HepG2 (cell line): ENCODE results near the gene DYNC2H1. TPM values are rescaled to one million over a fixed set of nuclear protein-coding genes. Genes with fewer than 3 reads are reported as not detected.

ENCODE experiments used
- ATAC-seq: fragments of 200-7000 bp; cut with Tn5 transposase; 3 replicates; pipeline ENCODE4 v1.9.1; 2020; ENCODE audit warnings: mild to moderate bottlenecking, moderate library complexity
- BruUV-seq: library from RNA; stranded (reverse); fragments of 400-500 nt; replicated peaks from 2 replicates; lab custom pipeline; 2021; lab: Mats Ljungman, UMichigan
- CTCF ChIA-PET: fragments of 300-600 bp; formaldehyde crosslinking; extraction: SDS; loops from one replicate; lab custom pipeline; 2021; ENCODE audit warnings: low total read pairs, inconsistent platforms, low intra/inter-chr PET ratio; lab: Yijun Ruan, JAX
- POLR2A ChIA-PET: fragments of 350-600 bp; sonication (Branson Sonifier 250); formaldehyde crosslinking; loops from one replicate; lab custom pipeline; 2020; ENCODE audit warnings: antibody characterized with exemption, inconsistent platforms; lab: Yijun Ruan, JAX
- DNase-seq: peaks from one replicate; pipeline ENCODE4 v3.0.0-alpha.2; 2015; ENCODE audit warnings: low spot score
- FAIRE-seq: peaks from 3 replicates; lab custom pipeline; 2011; peaks lifted over from hg19 to GRCh38; lab: Jason Lieb, UNC
- H2AFZ ChIP-seq: one replicate; pipeline ENCODE4 v1.6.1; 2011; ENCODE audit warnings: low read length, inconsistent platforms
- H3K27ac ChIP-seq: fragments of 300-600 bp; 3 replicates; pipeline ENCODE4 v1.8.0; 2011; ENCODE audit warnings: mixed run types, mild to moderate bottlenecking, mixed read lengths, low read length, inconsistent platforms; ENCODE audit not compliant: insufficient read depth; ENCODE audit errors: extremely low read length
- H3K27me3 ChIP-seq, 2 experiments: fragments of 200-600 bp in 1 of 2; 2 replicates in 1 of 2; 3 replicates in 1 of 2; pipeline versions ENCODE4 v1.6.0 to v1.8.0; 2011; ENCODE audit warnings: low read length in 2 of 2, mild to moderate bottlenecking in 2 of 2, moderate library complexity in 2 of 2, inconsistent platforms in 1 of 2; ENCODE audit not compliant: insufficient read depth in 2 of 2, control insufficient read depth in 1 of 2
- H3K36me3 ChIP-seq, 2 experiments: fragments of 200-600 bp in 1 of 2; replicated peaks in 1 of 2; 2 replicates in 1 of 2; 3 replicates in 1 of 2; pipeline versions ENCODE4 v1.5.1 to v1.8.0; 2011; ENCODE audit warnings: low read length in 2 of 2, inconsistent platforms in 1 of 2; ENCODE audit not compliant: insufficient read depth in 2 of 2, control insufficient read depth in 1 of 2
- H3K4me1 ChIP-seq: 2 replicates; pipeline ENCODE4 v1.5.1; 2012; ENCODE audit warnings: low read length, inconsistent platforms; ENCODE audit not compliant: insufficient read depth
- H3K4me2 ChIP-seq: 2 replicates; pipeline ENCODE4 v1.6.0; 2011; ENCODE audit warnings: low read depth, low read length, inconsistent platforms
- H3K4me3 ChIP-seq, 3 experiments: fragments of 200-600 bp in 1 of 3; sonication (generic), shearing (Covaris generic) in 1 of 3; replicated peaks in 1 of 3; 2 replicates each; pipeline ENCODE4 v1.5.1; 2011 to 2016; ENCODE audit warnings: low read length in 3 of 3, inconsistent platforms in 2 of 3, low read depth in 2 of 3, mild to moderate bottlenecking in 2 of 3, control low read depth in 1 of 3, mixed read lengths in 1 of 3; ENCODE audit not compliant: insufficient read depth in 1 of 3
- H3K79me2 ChIP-seq: one replicate; pipeline ENCODE4 v1.6.1; 2011; ENCODE audit warnings: low read length, inconsistent platforms; ENCODE audit not compliant: insufficient read depth
- H3K9ac ChIP-seq: 2 replicates; pipeline ENCODE4 v1.6.0; 2011; ENCODE audit warnings: mild to moderate bottlenecking, low read depth, low read length, inconsistent platforms; ENCODE audit not compliant: insufficient read depth
- H3K9me3 ChIP-seq: 2 replicates; pipeline ENCODE4 v1.5.1; 2012; ENCODE audit warnings: mild to moderate bottlenecking, low read length
- H4K20me1 ChIP-seq: 2 replicates; pipeline ENCODE4 v1.6.0; 2011; ENCODE audit warnings: inconsistent platforms, mild to moderate bottlenecking, low read length, moderate library complexity; ENCODE audit not compliant: insufficient read depth
- ARHGAP35 ChIP-seq: sonication (generic); formaldehyde crosslinking; IDR thresholded peaks from 2 replicates; pipeline ENCODE4 v1.9.0; 2022; ENCODE audit warnings: mild to moderate bottlenecking, inconsistent platforms, moderate library complexity, missing genetic modification reagents, borderline replicate concordance
- CHCHD3 ChIP-seq: sonication (generic); formaldehyde crosslinking; IDR thresholded peaks from 2 replicates; pipeline ENCODE4 v1.8.0; 2022; ENCODE audit warnings: mild to moderate bottlenecking, missing genetic modification reagents, moderate library complexity
- ERF ChIP-seq: IDR thresholded peaks from 2 replicates; pipeline ENCODE4 v1.6.1; 2018; ENCODE audit warnings: missing biosample characterization, missing genetic modification reagents
- MAF1 ChIP-seq: sonication (generic); formaldehyde crosslinking; IDR thresholded peaks from 2 replicates; pipeline ENCODE4 v1.5.0; 2020; ENCODE audit warnings: missing genetic modification reagents, borderline replicate concordance
- NR3C1 ChIP-seq: sonication (generic); formaldehyde crosslinking; IDR thresholded peaks from 2 replicates; pipeline ENCODE4 v1.4.0; 2020; ENCODE audit warnings: missing genetic modification reagents
- NRL ChIP-seq: sonication (generic); formaldehyde crosslinking; IDR thresholded peaks from 2 replicates; pipeline ENCODE4 v1.5.0; 2020; ENCODE audit warnings: missing genetic modification reagents, mild to moderate bottlenecking, moderate library complexity, borderline replicate concordance
- PCBP1 ChIP-seq: fragments of 200-400 bp; formaldehyde crosslinking; IDR thresholded peaks from 2 replicates; pipeline ENCODE4 v1.6.1; 2017; ENCODE audit warnings: mild to moderate bottlenecking, low read depth, low read length, borderline replicate concordance
- PRPF4 ChIP-seq: fragments of 200-400 bp; formaldehyde crosslinking; IDR thresholded peaks from 2 replicates; pipeline ENCODE4 v1.6.1; 2016; ENCODE audit warnings: low read length, low read depth; ENCODE audit not compliant: poor library complexity, severe bottlenecking
- RARA ChIP-seq: IDR thresholded peaks from 2 replicates; pipeline ENCODE4 v1.6.1; 2016; ENCODE audit warnings: missing genetic modification reagents, missing compliant biosample characterization
- RBM22 ChIP-seq: fragments of 200-400 bp; formaldehyde crosslinking; optimal IDR thresholded peaks from 2 replicates; pipeline ENCODE3; 2017; ENCODE audit warnings: mild to moderate bottlenecking, low read length, moderate library complexity
- RFX1 ChIP-seq: fragments of 450-650 bp; IDR thresholded peaks from 2 replicates; pipeline ENCODE4 v1.6.1; 2017
- RNF2 ChIP-seq: fragments of 450-650 bp; conservative IDR thresholded peaks from 2 replicates; pipeline ENCODE4 v1.6.1; 2016; ENCODE audit warnings: low read depth
- SMAD9 ChIP-seq: sonication (generic); formaldehyde crosslinking; IDR thresholded peaks from 2 replicates; pipeline ENCODE4 v1.5.1; 2020; ENCODE audit warnings: mild to moderate bottlenecking, missing genetic modification reagents
- ZNF367 ChIP-seq: sonication (generic); formaldehyde crosslinking; IDR thresholded peaks from 2 replicates; pipeline ENCODE4 v1.4.0; 2020; ENCODE audit warnings: missing genetic modification reagents, borderline replicate concordance
- ZNF430 ChIP-seq: sonication (generic); formaldehyde crosslinking; IDR thresholded peaks from 2 replicates; pipeline ENCODE4 v1.9.0; 2021; ENCODE audit warnings: mild to moderate bottlenecking, missing genetic modification reagents
- ZNF496 ChIP-seq: sonication (generic); formaldehyde crosslinking; IDR thresholded peaks from 2 replicates; pipeline ENCODE4 v1.8.1; 2023; ENCODE audit warnings: mild to moderate bottlenecking, moderate library complexity, missing genetic modification reagents; ENCODE audit not compliant: insufficient replicate concordance
- ZNF546 ChIP-seq: sonication (generic); formaldehyde crosslinking; conservative IDR thresholded peaks from 2 replicates; pipeline ENCODE4 v1.8.1; 2023; ENCODE audit warnings: mild to moderate bottlenecking, missing genetic modification reagents
- ZNF619 ChIP-seq: sonication (generic); formaldehyde crosslinking; IDR thresholded peaks from 2 replicates; pipeline ENCODE4 v1.4.0; 2020; ENCODE audit warnings: mild to moderate bottlenecking, missing genetic modification reagents
- ZNF746 ChIP-seq: sonication (generic); formaldehyde crosslinking; IDR thresholded peaks from 2 replicates; pipeline ENCODE4 v1.8.0; 2022; ENCODE audit warnings: mild to moderate bottlenecking, missing genetic modification reagents
- ZNF878 ChIP-seq: sonication (generic); formaldehyde crosslinking; IDR thresholded peaks from 2 replicates; pipeline ENCODE4 v1.8.1; 2023; ENCODE audit warnings: mild to moderate bottlenecking, missing genetic modification reagents, moderate library complexity
- WGBS: methylation state at CpG from one replicate; pipeline ENCODE4 v1.1.6; 2017; ENCODE audit warnings: low lambda C conversion rate; 5-methylcytosine and 5-hydroxymethylcytosine counted together
- in situ Hi-C: cut with HindIII; loops from 2 replicates; pipeline ENCODE4 v1.10.0; 2017; ENCODE audit warnings: low pct_unique_long_range_greater_than_20kb; ENCODE audit not compliant: extremely low pct_ligation_motif_present
- intact Hi-C: fragments of 100-400 bp; cut with micrococcal nuclease; formaldehyde crosslinking; loops from one replicate; pipeline ENCODE4 v1.10.0; 2022; ENCODE audit not compliant: unreplicated experiment
- polyA plus RNA-seq, 8 experiments: library from polyadenylated mRNA; depleted of rRNA in 3 of 8; stranded (reverse) in 7 of 8; unstranded in 1 of 8; fragments of >200 nt; fragmentation: Illumina TruSeq in 4 of 8; extraction: Trizol in 4 of 8; gene quantifications; 2 replicates each; pipeline versions ENCODE4 v1.2.1 to v1.2.3, GENCODE V29; 2011 to 2016; ENCODE audit warnings: low read depth in 4 of 8, missing spikeins in 1 of 8, mixed read lengths in 1 of 8; ENCODE audit not compliant: insufficient read depth in 1 of 8
- total RNA-seq, 5 experiments: library from RNA; depleted of rRNA; stranded (reverse); fragments of >200 nt; fragmentation: Illumina TruSeq; extraction: Trizol; gene quantifications; 2 replicates each; pipeline ENCODE4 v1.2.3, GENCODE V29; 2016; ENCODE audit warnings: low read depth in 1 of 5
- TF ChIP-seq, protein P1 (sequence below): sonication (generic); formaldehyde crosslinking; IDR thresholded peaks from 2 replicates; pipeline ENCODE4 v1.4.0; 2020; ENCODE audit warnings: mild to moderate bottlenecking, missing genetic modification reagents
- TF ChIP-seq, protein P2 (sequence below): IDR thresholded peaks from 2 replicates; pipeline ENCODE4 v1.6.1; 2016

The DYNC2H1 gene
- total and polyA plus RNA-seq, 2 of the 13 experiments (the other 11 are each of a cell fraction or from before 2014, with no cell fraction given): 0.49 to 0.66 TPM

DNA sequence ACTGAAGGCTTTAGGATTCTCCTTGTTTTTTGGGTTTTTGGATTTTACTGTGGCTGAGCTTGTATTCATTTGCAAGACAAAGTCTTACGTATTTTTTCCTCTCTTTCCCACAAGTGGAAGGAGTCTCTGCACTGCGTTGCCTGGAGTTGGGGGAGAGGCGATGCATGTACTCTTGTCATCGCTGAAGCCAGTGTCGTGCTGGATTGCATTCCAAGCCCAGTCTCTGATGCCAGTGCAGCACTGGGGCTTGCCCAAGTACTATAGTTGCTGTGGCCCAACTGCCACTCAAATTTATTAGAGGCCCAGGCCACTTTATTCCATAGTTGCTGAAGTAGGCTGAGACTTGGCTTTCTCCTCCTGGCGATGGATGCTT lies 230.2 kb downstream of the DYNC2H1 start (continued):
- TF ChIP-seq, protein P1, sequence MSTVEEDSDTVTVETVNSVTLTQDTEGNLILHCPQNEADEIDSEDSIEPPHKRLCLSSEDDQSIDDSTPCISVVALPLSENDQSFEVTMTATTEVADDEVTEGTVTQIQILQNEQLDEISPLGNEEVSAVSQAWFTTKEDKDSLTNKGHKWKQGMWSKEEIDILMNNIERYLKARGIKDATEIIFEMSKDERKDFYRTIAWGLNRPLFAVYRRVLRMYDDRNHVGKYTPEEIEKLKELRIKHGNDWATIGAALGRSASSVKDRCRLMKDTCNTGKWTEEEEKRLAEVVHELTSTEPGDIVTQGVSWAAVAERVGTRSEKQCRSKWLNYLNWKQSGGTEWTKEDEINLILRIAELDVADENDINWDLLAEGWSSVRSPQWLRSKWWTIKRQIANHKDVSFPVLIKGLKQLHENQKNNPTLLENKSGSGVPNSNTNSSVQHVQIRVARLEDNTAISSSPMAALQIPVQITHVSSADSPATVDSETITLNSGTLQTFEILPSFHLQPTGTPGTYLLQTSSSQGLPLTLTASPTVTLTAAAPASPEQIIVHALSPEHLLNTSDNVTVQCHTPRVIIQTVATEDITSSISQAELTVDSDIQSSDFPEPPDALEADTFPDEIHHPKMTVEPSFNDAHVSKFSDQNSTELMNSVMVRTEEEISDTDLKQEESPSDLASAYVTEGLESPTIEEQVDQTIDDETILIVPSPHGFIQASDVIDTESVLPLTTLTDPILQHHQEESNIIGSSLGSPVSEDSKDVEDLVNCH: no peak
- TF ChIP-seq PRPF4: no peak
- no peak for TF ChIP-seq RBM22
- no peak for TF ChIP-seq MAF1 (CRISPR knock-in tag)

DNA sequence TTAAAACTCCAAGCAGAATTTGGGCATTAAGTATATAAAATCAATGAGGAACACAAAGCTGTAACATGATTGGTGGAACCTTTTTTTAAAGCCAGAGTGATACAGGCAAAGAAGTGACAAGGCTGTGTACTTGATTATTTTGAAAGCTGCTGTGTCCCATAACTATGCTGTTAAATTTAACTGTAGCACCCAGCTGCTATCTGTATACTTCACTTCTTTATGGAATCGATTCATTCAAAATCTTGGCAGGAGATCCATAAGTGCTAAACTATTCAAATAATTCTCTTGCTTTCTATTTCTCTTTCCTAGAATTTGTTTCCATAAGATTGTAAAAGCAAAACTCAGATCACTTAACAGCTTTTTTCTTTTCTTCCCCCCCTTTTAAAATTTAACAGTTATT lies 231.7 kb downstream of the DYNC2H1 start:
- H3K36me3 ChIP-seq: no peaks in the 10 kb centered on the region
- H3K27me3 ChIP-seq: no peaks in the 10 kb centered on the region
- CTCF ChIA-PET: no interaction called here
- intact Hi-C loops: no loop called here
- H3K79me2 ChIP-seq: no peaks in the 10 kb centered on the region
- ATAC-seq (no peak), DNase-seq (no peak), FAIRE-seq (no peak)
- 3% methylated on average over 1 of the region's 1 CpG for WGBS
- in situ Hi-C loops: no loop called here
- no peak overlapping the region for H3K9ac ChIP-seq
- H3K27ac ChIP-seq: no peak overlapping the region
- POLR2A ChIA-PET: no interaction called here
- H3K9me3 ChIP-seq: no peaks in the 10 kb centered on the region
- TF ChIP-seq NRL (CRISPR knock-in tag) (no peak), ZNF619 (CRISPR knock-in tag) (no peak), SMAD9 (CRISPR knock-in tag) (no peak), ZNF496 (CRISPR knock-in tag) (no peak), NR3C1 (CRISPR knock-in tag) (no peak), CHCHD3 (CRISPR knock-in tag) (no peak), ZNF430 (CRISPR knock-in tag) (no peak), ZNF746 (no peak), RARA (CRISPR knock-in tag) (no peak), ZNF546 (no peak), RFX1 (no peak), RNF2 (no peak), PCBP1 (no peak), ERF (CRISPR knock-in tag) (no peak), ARHGAP35 (CRISPR knock-in tag) (no peak), ZNF367 (CRISPR knock-in tag) (no peak), ZNF878 (CRISPR knock-in tag) (no peak)
- TF ChIP-seq, protein P2, sequence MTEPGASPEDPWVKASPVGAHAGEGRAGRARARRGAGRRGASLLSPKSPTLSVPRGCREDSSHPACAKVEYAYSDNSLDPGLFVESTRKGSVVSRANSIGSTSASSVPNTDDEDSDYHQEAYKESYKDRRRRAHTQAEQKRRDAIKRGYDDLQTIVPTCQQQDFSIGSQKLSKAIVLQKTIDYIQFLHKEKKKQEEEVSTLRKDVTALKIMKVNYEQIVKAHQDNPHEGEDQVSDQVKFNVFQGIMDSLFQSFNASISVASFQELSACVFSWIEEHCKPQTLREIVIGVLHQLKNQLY (CRISPR knock-in tag): no peak
- TF ChIP-seq, all 625 proteins: peak for 0
- no peaks in the 10 kb centered on the region for H3K4me1 ChIP-seq
- no peak overlapping the region for H2AFZ ChIP-seq
- no peak overlapping the region for H3K4me2 ChIP-seq
- no peaks in the 10 kb centered on the region for H4K20me1 ChIP-seq
- H3K4me3 ChIP-seq: no peak overlapping the region
- BruUV-seq: no TSS peak
